HL-60 (cell line): ENCODE measurements around the gene RNF112.
A peak's percentile ranks its signal among the peaks of the same experiment; 100 is the strongest.

Experiments
- DNase-seq, 2 experiments: peaks; one replicate each; pipeline ENCODE4 v3.0.0-alpha.2; 2010 to 2020; ENCODE audit warnings: low read depth in 1 of 2, low spot score in 1 of 2
- H3K27ac ChIP-seq: fragments of 250-450 bp; sonication (Bioruptor Pico); replicated peaks from 2 replicates; pipeline ENCODE4 v1.5.1; 2020; ENCODE audit warnings: mild to moderate bottlenecking, moderate library complexity
- H3K27me3 ChIP-seq: fragments of 250-450 bp; sonication (Bioruptor Pico); 2 replicates; pipeline ENCODE4 v1.5.1; 2021; ENCODE audit warnings: mild to moderate bottlenecking, moderate library complexity; ENCODE audit not compliant: insufficient read depth, poor library complexity, severe bottlenecking
- H3K4me3 ChIP-seq: replicated peaks from 2 replicates; pipeline ENCODE4 v1.5.1; 2011; ENCODE audit warnings: mild to moderate bottlenecking, control low read depth, low read length; ENCODE audit not compliant: insufficient read depth
- GABPA ChIP-seq: IDR thresholded peaks from 2 replicates; pipeline ENCODE4 v1.6.1; 2012; ENCODE audit warnings: low read depth
- POLR2AphosphoS5 ChIP-seq: IDR thresholded peaks from 2 replicates; pipeline ENCODE4 v1.6.1; 2012; ENCODE audit warnings: low read depth
- REST ChIP-seq: IDR thresholded peaks from 2 replicates; pipeline ENCODE4 v1.6.1; 2012; ENCODE audit warnings: low read depth; ENCODE audit not compliant: insufficient replicate concordance
- SPI1 ChIP-seq: IDR thresholded peaks from 2 replicates; pipeline ENCODE4 v1.6.1; 2012; ENCODE audit warnings: low read depth, mild to moderate bottlenecking, borderline replicate concordance
- TF ChIP-seq, protein P1 (sequence below): IDR thresholded peaks from one replicate; pipeline ENCODE4 v1.5.1; 2011; ENCODE audit warnings: low read length, control low read depth, inconsistent platforms; ENCODE audit not compliant: insufficient read depth

RNF112 gene

GRCh38 chr17:19398301-19399181 lies 12.5 kb upstream of the RNF112 start:
- no peaks in the 10 kb centered on the region for H3K27me3 ChIP-seq
- TF ChIP-seq REST (no peak), GABPA (no peak), POLR2AphosphoS5 (no peak), SPI1 (no peak)
- TF ChIP-seq, protein P1, sequence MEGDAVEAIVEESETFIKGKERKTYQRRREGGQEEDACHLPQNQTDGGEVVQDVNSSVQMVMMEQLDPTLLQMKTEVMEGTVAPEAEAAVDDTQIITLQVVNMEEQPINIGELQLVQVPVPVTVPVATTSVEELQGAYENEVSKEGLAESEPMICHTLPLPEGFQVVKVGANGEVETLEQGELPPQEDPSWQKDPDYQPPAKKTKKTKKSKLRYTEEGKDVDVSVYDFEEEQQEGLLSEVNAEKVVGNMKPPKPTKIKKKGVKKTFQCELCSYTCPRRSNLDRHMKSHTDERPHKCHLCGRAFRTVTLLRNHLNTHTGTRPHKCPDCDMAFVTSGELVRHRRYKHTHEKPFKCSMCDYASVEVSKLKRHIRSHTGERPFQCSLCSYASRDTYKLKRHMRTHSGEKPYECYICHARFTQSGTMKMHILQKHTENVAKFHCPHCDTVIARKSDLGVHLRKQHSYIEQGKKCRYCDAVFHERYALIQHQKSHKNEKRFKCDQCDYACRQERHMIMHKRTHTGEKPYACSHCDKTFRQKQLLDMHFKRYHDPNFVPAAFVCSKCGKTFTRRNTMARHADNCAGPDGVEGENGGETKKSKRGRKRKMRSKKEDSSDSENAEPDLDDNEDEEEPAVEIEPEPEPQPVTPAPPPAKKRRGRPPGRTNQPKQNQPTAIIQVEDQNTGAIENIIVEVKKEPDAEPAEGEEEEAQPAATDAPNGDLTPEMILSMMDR, result no peak
- peak overlapping the region; percentile 48 for H3K27ac ChIP-seq
- H3K4me3 ChIP-seq, result no peak overlapping the region
- peak in 1 of 2 experiments; percentile 39 for DNase-seq

- TF ChIP-seq, protein P1, result no peak
- TF ChIP-seq POLR2AphosphoS5, result no peak
- TF ChIP-seq GABPA, result no peak
- TF ChIP-seq REST, result no peak
- TF ChIP-seq SPI1, result no peak
Observed at GRCh38 chr17:19399750-19400450, 11.1 kb upstream of the RNF112 start.

DNA sequence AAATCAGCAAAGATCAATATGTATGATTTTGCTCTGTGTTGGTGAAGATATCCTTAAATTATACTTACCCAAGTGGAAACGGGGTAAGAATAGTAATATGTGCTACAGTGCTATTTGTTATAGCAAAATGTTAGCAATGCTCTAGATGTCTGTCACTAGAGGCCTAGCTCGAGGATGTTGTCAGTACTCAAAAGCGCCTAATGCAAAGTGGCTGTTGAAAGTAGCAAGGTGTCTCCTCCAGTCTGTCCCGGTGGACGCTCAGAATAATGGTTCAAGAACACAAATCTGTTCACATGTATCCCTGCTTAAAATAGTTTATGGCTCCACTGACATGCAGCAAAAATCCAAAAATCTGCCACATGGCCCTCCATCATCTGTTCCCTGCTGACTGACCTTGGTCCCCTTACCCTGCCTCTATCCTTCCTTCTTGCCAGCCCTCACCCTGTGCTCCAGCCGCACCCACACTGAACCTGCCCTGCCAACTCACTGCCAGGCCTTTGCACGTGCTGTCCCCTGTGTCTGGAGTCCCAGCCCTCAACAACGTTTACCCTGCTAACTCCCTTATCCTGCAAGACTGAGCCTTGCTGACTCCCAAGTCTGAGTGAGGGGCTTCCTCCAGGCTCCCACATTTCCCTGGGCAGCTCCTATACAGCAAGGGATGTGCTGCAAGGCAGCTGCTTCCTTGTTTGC lies 9.6 kb upstream of the RNF112 start:
- Histone ChIP-seq H3K4me3 (no peak overlapping the region), H3K27me3 (no peaks in the 10 kb centered on the region), H3K27ac (no peak overlapping the region)
- TF ChIP-seq POLR2AphosphoS5 (no peak), REST (no peak), SPI1 (no peak), GABPA (no peak)
- TF ChIP-seq, protein P1, result no peak
- DNase-seq, result no peak

More at GRCh38 chr17:19399750-19400450, 11.1 kb upstream of the RNF112 start:
- Histone ChIP-seq H3K4me3 (no peak overlapping the region), H3K27ac (no peak overlapping the region), H3K27me3 (no peaks in the 10 kb centered on the region)
- no peak for DNase-seq
